ENCODE data around the gene CPNE6.

- TF ChIP-seq EZH2 (IDR thresholded peaks at IDR 0.05; ENCODE audit: low read depth) (no peak), CTCF (conservative IDR thresholded peaks at IDR 0.05) (no peak)
Measured at GRCh38 chr14:24119691-24120090, 48.3 kb downstream of the CPNE6 start.
